ENCODE results near the gene TTLL7. TPM values are rescaled to one million over a fixed set of nuclear protein-coding genes. Genes with fewer than 3 reads are reported as not detected.

The TTLL7 gene
- total and polyA plus RNA-seq, 9 of the 15 experiments (the other 6 are each of a cell fraction or from before 2014, with no cell fraction given): 0.63 to 2.6 (median 1.7) TPM

- TF ChIP-seq ZNF311 (CRISPR knock-in tag; IDR thresholded peaks at IDR 0.05) (no peak), SRSF3 (IDR thresholded peaks at IDR 0.05; ENCODE audit: insufficient read depth, low read length) (no peak), E2F8 (IDR thresholded peaks at IDR 0.05; ENCODE audit: low read depth, partially characterized antibody) (peak; percentile 70), USF1 (CRISPR knock-in tag; IDR thresholded peaks at IDR 0.05) (no peak), ZNF263 (CRISPR knock-in tag; IDR thresholded peaks at IDR 0.05; ENCODE audit: borderline replicate concordance) (no peak), KDM5B (IDR thresholded peaks at IDR 0.05; ENCODE audit: insufficient replicate concordance, low read depth, low read length) (no peak), SMAD2 (IDR thresholded peaks at IDR 0.05; ENCODE audit: low read depth, low read length) (no peak), RBM17 (IDR thresholded peaks at IDR 0.05; ENCODE audit: borderline replicate concordance, low read depth, low read length) (no peak), ZNF253 (CRISPR knock-in tag; conservative IDR thresholded peaks at IDR 0.05) (no peak), ZNF431 (CRISPR knock-in tag; IDR thresholded peaks at IDR 0.05) (no peak), HOXB6 (CRISPR knock-in tag; IDR thresholded peaks at IDR 0.05; ENCODE audit: borderline replicate concordance) (no peak), SRSF9 (IDR thresholded peaks at IDR 0.05; ENCODE audit: borderline replicate concordance, low read depth, low read length) (no peak), ELK3 (CRISPR knock-in tag; IDR thresholded peaks at IDR 0.05) (no peak), TEAD4 (IDR thresholded peaks at IDR 0.05; ENCODE audit: low read length) (no peak), TEAD4 (CRISPR knock-in tag; IDR thresholded peaks at IDR 0.05; ENCODE audit: borderline replicate concordance) (no peak), RUNX1 (IDR thresholded peaks at IDR 0.05; ENCODE audit: low read depth) (no peak), KAT2B (IDR thresholded peaks at IDR 0.05; ENCODE audit: low read depth, low read length) (no peak), NR1H2 (CRISPR knock-in tag; IDR thresholded peaks at IDR 0.05) (no peak), MTF1 (CRISPR knock-in tag; IDR thresholded peaks at IDR 0.05; ENCODE audit: borderline replicate concordance) (no peak), CBFB (CRISPR knock-in tag; IDR thresholded peaks at IDR 0.05) (0 out of 2 replicates have a peak, but pooled peaks have one; percentile 47), NR0B1 (IDR thresholded peaks at IDR 0.05; ENCODE audit: partially characterized antibody) (no peak), TCF15 (CRISPR knock-in tag; IDR thresholded peaks at IDR 0.05) (no peak)
Observed at GRCh38 chr1:83998498-83999315, at the start of gene TTLL7 (continued).
